HG03025 (cell line): ENCODE data around the gene PDCD1.
"Not testable (repeated sequence)": the region's sequence is repeated elsewhere in the genome, so short reads cannot be mapped to it uniquely, and the experiment has no call there.

Source experiments
- ATAC-seq: cut with Tn5 transposase; IDR thresholded peaks from one replicate; pipeline ENCODE4 v1.9.1; 2021; ENCODE audit warnings: mild to moderate bottlenecking, moderate library complexity; ENCODE audit not compliant: unreplicated experiment, low FRiP score

The PDCD1 gene

DNA sequence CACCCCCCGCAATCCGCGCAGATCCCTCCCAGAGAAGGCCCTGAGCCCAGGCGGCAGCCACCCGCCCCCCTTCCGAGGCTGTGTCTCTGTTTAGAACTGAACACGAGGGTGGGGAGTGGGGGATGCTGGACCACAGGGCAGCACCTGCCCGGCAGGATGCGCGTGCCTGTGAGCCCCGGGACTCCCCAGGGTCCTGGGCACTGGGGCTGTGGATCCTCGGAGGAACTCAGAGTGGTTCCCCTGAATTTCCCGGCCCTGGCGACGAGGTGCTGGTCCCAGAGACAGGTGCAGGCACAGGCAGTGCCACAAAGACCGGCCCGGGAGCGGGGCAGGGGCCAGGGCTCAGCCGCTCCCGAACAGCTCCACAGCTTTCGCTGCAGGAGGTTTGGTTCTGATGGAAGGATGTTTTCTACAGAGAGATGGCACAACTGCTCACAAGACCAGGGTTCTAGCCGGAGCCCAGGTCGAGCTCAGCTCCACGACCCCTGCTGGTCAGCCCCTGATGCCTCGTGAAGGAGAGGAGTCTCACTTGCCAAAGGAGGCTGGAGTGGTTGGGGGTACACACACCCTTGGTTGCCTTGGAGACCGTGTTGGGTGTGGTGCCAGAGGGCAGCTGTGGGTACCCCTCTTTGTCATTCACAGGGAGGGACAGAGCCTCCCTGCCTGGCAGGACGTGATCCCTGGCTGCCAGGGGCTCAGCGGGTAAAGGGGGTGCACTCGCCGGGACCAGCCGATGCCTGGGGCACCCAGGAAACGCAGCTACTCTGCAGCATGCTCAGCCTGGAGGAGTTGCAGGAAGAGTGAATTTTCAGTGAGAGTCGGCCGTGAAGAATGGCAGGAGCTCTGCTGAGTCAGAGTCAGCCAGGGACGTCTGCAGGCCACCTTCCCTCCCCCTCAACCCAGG lies 54.1 kb downstream of the PDCD1 start:
- ATAC-seq: peak; percentile 7

DNA sequence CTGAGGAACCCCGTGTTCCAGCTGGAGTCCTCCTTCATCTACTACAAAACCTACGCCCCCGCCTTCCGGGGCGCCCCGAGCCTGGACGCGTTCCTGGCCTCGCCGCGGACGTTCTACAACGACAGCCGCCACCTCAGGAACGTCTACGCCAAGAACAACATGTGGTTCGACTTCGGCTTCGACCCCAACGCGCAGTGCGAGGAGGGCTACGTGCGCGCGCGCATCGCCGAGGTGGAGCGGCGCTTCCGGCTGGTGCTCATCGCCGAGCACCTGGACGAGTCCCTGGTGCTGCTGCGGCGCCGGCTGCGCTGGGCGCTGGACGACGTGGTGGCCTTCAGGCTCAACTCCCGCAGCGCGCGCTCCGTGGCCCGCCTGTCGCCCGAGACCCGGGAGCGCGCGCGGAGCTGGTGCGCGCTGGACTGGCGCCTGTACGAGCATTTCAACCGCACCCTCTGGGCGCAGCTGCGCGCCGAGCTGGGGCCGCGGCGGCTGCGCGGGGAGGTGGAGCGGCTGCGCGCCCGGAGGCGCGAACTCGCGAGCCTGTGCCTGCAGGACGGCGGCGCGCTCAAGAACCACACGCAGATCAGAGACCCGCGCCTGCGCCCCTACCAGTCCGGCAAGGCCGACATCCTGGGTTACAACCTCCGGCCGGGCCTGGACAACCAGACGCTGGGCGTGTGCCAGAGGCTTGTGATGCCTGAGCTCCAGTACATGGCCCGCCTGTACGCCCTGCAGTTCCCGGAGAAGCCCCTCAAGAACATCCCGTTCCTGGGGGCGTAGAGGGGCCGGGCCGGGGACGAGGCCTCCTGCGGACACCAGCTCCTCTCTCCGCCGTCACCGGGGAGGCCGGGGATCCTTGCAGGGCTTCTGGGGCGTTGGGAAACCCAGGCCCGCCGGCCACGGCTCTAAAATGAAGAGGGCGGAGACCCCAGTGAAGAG lies 55.0 kb downstream of the PDCD1 start:
- ATAC-seq: peak; percentile 40

DNA sequence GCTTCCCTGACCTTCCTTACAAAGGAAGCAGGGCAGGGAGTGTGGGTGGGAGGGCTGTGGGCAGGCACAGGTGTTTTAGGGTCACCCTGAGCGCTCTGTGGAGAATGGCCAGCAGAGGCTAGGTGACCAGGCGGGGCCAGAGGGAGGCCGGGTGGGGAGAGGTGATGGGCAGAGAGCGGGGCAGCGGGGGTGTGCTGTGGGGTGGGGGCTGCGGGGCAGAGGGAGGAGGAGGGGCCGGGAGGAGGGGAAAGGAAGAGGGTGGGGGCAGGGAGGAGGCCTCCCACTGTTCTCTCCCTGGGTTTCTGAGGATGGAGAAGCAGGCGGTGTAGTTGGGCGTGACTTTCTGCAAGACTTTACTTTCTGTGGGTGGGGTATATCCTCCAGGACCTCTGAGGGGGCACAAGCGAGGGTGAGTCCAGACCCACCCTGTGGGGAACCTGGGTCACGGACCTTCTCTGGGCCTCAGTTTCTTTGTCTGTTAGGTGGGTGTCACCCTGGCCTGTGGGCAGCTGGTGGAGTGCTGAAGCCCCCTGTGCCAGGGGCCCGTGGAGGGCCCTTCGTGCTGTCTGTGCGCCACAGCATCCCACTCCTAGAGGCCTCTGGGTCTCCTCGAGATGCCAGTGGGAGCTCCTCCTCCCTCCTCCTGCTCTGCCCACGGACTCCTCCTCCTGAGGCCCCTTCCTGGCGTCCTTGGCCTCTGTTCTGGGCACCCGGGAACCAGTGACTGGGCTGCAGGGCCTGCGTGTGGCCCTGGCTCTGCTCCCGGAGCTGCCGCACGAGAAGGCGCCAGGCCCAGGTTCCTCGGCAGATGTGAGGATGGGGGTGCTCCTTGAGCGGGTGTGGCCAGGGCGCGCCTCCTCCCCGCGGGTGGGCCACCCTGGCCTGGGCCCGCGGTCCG lies 56.0 kb downstream of the PDCD1 start:
- ATAC-seq: peak; percentile 24

GRCh38 chr2:241801611-241802420 lies 56.9 kb downstream of the PDCD1 start:
- no peak for ATAC-seq

- not testable (repeated sequence) for ATAC-seq
Observed at GRCh38 chr2:241800198-241800903, 58.3 kb downstream of the PDCD1 start.
